Measurements from ENCODE around the gene ELFN1. TPM values are rescaled to one million over a fixed set of nuclear protein-coding genes. Genes with fewer than 3 reads are reported as not detected.

Gene ELFN1
- total RNA-seq, 1 experiment from 2014 or later = 0.48 TPM

DNA sequence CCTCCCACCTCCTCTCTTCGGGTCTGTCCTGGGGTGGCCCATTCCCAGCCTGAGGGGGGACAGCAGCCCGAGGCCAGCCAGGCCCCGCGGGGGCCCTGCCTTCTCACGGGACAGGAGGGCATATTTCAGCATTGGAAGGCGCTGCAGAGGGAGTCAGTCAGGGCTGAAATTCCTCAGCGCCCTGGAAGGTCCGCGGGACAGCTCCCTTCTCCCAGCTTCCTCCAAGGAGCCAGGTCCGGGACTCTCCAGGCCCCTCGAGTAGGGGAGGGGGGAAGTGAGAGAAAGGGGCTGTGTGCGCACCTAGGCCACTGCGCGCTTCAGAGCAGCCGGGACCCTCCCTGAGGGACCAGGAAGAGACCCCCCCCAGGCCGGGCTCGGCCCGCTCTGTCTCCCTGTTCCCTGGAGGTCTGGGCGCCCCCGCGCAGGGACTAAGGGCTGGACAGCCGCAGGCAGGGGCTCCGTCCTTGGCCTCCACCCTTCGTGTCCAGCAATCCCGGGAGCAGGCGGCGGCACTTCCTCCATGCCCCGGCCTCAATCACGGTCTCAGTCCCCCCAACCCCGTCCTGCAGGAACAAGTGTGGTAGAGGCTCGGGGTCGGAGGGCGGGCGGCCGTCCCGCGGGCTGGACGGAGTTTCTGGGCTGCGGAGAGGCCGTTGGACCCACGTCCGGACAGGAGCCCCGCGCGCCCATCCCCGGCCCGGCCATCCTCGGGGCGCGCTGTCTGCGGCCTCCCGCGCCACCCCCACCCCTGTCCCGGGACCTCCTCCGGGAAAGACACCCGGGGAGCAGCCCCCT lies 6.0 kb upstream of the ELFN1 start:
- no peak for DNase-seq (ENCODE audit: low read depth)

DNA sequence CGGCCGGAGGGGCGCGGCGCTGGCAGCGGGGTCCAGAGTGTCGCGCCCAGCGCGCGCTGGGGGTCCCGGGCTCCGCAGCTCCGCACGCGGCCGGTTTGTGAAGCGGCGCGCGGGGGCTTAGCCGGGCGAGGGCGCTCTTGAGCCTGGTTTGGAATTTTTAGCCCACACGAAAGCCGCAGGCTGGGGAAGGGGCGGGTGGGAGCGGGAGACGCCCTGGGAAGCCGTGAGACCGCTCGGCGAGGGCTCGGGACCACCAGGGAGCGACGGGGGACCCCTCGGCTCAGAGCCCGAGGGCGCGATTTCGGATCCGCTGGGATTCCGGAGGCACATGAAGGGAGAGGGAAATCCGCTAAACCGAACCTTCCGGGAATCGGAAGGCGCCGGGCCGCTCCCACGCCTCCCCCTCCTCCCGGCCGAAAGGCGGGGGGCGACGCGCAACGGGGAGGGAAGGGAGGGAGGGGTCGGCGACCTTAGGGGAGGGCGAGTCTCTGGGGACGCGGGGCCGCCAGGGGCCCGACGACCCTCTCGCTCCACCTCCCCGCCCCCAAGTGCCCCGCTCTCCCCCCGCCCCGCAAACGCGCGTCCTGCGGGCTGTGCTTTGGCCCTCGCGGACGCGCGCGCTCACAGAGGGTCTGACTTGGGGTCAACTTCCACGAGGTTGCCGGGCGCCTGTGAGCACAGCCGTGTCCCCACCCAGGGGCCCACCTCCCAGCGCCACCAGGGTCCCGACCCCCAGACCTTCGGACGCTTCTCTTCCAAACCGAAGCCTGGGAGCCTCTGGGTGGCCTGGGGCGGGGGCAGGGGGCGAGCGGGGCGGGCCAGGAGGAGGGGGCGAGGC lies 5.1 kb upstream of the ELFN1 start:
- peak; percentile 37 for DNase-seq (ENCODE audit: low read depth)

DNA sequence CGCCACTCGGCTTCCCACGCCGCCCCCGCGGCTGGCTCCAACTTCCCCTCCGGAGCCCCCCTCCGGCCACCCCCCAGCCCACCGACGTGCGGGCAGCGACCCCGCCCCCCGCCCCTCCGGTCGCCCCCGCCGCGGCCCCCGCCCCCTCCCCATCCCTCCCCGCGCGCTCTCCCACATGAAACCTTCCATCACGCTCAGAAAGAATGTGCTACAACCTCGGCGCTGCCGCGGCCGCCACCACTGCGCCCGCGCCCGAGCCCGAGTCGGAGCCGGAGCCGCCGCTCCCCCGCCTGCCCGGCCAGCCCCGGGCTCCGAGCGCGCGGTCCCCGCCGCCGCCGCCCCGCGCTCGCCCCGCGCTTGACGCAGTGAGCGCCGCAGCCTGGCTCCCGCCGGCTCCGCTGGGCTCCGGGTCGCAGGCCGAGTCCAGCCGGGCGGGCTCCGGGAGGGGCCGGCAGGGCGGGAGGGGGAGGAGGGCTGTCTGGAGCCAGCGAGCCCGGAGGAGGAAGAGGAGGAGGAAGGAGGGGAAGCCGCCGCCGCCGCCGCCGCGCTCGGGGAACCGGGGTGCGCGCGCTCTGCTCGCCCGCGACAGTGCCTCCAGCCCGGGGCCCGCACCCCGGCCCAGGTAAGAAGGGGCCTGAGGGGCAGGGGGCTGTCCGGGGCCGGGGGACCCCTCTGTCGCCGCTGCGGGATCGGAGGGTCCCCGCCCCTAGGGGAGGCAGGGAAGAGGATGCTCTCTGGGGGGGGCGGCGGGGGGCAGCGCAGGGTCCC lies 4.3 kb upstream of the ELFN1 start:
- peak; percentile 23 for DNase-seq (ENCODE audit: low read depth)

DNA sequence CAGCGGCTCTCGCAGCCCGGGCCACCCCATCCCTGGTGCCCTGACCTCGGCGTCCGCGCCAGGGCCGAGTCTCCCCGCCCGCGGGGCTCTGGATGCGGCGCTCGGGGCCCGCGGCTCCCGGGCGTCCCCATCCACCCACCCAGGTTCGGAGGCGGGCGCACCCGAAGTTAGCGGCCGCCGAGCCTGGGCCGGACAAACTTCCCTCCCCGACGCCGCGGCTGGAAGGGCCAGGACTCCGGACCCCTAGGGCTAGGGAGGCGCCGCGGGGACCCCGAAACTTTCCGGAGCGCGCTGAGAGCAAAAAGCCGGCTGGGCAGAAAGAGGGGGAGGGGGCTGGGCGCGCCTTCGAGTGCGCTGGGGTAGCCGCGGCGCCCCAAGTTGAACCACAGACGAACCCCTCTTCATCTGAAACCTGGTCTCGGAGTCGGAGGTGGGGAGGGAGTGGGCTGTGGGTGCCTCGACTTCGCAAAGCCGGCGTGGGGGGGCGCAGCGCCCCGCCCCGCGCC lies 3.7 kb upstream of the ELFN1 start:
- peak; percentile 26 for DNase-seq (ENCODE audit: low read depth)

DNA sequence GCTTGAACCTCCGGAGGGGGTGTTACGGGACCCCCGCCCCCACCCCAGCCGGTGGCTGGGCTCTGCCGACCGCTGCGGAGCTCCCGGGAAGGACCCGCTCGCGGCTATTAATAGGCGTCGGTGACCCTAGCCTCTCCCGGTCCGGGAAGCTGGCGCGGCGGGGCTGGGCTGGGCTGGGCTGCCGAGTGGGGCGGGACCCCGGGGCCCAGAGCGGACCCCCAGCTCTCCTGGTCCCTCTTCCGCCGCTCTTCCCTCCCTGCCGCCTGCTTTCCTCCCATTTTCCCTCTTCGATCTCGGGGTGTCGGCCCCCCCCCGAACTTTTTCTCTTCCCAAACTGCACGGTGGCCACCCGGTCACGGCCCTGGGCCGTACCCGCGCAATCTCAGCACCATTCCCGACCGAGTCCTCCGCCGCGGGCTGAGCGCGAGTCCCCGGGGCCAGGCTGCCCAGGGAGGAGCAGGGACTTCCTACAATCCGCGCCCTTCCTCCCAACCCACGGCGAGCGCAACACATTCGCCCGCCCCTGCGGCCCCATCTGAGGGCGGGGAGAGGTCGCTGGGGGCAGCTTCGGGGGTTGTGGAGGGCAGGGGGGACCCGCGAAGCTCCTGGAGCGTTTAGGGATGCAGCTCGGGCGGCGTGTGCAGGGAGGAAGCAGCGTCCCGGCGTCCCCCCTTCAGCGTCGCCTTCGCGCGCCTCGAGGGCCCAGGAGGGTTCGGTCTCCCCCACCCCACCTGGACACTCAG lies 3.1 kb upstream of the ELFN1 start:
- DNase-seq (ENCODE audit: low read depth) = no peak

DNA sequence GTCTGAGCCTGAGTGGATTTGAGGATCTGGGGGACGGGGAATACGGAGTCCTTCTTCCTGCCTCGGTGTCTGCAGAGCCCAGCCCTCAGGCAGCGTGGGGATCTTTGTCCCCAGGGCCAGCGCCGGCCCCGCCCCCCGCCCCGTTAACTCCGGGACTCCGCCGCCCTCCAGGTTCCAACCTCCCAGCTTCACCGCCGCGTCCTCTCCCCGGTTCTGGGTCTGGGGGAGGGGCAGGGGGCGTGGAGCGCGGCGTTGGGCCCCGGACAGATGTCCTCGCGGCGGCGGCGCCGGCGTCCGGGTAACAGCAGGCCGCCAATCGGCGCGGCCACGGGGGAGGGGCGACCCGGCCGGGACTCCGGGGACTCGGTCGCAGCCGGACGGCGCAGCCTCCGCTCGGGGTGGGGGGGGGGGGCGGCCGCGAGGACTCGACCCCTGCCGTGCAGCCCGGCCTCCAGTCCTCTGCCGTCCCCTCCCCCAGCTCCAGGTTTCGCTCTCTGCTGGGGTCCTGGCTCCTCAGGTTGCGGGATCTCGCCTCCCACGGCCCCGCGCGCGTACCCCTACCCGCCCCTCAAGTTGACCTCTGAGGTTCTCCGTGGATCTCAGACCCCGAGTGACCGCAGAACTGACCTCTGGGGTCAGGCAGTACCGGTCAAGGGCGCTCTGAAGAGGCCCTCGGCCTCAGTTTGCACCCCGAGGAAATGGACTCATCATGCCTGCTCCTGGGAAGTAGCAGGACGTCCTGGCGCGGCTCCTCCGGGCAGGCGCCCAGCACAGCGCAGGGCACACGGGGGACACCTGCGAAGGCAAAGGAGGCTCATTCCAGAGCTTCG lies 2.3 kb upstream of the ELFN1 start:
- DNase-seq (ENCODE audit: low read depth) = no peak

DNA sequence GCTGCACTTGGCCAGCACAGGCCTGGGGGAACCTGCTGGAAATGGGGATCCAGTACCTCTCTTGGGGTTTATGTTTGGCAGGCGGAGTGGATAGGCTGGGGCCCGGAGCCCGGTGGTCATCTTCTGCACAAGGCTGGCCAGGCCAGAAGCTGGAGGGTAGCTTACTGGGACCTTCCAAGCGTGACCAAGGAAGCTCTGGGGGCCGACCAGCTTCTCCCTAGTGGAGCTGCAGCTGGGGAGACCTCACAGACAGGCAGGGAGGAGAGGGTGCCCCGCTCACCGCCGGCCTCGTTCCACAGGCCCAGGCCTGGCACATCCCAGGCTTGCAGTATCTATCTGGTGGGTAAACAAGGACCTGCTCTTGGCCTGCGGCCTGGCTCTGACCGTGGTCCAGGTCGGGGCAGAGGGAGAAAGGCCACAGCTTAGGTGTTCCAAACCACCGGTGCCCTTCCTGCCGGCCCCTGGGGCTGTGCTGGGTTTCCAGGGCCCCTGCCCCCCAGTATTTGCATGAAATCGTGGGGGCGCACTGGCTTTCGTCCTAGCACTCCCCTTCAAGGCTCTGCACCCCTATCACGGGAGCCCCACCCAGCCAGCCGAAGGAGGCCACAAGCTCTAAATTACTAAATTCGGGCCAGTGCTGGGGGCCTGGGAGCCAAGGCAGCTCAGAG lies 1.5 kb upstream of the ELFN1 start:
- no peak for DNase-seq (ENCODE audit: low read depth)

DNA sequence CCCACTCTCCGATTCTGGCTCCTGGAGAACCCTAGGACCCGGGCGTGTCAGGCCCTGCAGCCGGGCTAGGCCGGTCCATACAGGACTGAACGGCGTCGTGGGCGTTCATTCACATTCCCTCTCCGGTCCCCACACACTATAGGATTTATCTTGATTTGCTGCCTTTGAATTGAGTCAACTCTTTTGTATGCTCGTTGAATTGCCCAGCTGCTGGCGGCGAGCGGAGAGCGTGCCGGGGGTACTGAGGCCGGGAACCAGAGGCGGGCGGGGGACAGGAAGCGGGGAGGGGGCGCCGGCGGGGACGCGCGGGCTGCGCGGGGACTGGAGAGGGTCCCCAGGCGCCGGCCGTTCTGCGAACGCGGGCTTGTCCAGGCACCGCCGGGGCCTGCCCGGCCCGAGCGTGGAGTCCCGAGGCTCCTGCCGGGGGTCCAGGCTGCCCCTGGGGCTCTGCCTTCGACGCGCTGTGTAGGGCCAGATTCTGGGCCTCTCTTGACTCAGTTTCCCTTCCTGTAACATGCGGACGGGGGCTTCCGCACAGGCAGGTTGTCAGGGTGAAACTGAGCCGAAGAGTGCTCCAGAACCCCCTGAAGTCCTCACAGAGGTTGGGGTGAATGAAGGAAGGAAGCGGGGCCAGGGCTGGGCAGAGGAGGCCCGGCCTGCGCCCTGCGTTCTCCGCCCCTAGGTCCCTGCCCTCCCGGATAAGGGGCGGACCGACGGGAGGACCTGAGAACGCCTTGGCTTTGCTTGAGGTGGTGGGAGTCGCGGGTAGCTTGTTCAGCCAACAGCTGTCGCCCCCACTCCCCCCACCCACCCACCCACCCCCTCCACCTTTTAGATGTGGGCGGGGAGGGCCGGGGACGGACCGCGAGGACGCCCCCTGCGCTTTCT lies 769 bp upstream of the ELFN1 start:
- DNase-seq (ENCODE audit: low read depth) = no peak

DNA sequence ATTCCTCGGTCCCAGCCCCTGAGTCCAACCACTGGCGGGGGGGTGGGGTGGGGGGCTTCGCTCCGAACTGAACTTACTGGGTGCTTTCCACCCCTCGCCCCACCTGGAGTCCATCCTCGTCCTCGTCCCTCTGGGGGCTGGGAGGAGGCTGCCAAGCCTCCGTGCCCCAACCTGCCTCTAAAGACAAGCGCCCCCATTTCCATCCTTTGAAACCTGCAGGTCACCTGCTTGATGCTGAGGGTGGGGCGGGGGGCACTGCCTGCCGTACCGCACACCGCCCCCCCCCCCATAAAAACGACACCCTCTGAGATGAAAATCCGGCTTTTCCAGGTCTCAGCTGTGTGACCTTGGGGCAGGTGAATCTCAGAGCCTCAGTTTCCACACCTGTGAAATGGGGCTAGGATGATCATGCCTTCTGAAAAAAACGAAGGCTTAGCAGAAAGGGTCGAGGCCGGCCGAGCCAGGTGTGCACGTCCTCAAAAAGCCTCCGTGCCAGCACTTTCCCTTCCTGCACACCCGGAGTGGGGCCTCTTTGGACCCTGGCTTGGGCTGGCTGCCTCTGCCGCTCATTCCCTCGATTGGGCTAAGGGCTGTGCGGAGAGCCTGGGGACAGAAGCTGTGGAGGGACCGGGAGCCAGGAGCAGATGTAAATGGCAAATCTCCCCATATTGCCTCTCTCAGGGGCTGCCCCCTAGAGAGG lies 967 bp downstream of the ELFN1 start:
- no peak for DNase-seq (ENCODE audit: low read depth)

DNA sequence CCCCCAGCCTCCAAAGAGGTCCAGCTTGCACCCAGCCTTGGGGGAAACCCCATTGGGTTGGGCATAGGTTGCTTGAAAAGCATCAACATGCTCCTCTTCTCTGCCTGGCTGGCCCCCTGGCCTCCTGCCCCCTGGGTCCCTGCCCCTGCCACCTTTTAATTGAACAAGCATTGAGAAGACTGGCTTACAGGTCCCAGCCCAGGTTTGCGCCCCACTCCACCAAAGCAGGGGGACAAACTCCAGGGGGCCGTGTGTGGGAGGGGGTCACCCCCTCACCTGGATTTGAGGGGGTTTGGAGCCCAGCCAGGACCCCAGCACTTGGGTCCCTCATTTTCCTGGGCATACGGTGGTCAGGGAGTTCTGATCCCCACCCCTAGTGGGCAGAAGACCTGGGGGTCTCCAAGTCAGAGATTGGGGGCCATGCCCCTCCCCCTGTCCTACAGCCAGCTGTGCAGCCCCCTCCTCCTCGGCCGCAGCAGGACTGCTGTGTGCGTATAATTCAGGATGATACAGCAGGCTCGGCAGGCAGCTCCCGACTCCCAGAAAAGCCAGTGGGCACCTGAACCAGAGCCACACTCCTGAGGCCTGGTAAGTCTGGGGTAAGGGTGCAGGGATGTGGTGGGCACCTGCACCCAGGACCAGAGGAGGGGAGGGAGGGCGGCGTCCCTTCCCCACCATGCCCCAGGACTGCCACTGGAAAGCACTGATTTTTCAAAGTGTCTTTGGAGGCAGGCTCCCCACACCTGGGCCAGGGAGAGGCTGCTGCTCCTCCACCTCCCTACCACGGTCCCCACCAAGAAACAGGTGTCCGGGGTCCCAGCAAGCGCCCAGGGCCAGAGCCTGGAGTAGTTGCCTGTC lies 1.7 kb downstream of the ELFN1 start:
- DNase-seq (ENCODE audit: low read depth) = no peak

DNA sequence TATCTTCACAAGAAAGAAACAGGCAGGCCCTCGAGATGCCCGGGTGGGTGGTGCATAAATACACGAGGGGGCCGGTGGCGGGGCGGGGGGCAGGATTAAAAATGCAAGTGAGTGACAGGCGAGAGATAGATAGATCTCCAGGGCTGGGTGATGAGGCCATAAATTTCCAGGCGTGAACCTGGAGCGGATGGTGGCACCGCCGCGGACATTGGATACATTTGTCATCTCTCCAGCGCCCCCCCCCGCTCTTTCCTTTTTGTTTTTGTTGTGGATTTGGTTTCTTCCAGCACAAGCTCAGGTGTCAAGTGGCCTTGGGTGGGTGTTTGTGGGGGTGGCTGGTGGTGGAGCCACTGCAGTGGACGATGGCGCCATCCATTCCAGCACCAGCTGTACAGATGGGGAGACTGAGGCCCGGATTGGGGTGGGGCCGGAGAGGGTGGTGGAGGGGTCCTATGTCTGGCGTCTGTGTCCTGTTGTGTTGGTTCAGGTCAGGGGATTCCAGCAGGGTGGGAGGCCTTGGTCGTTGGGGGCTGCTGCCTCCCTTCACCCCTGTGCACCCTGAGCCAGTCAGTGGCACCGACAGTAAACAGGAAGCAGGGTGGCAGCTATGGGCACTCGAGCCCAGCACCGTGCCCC lies 2.9 kb downstream of the ELFN1 start:
- DNase-seq (ENCODE audit: low read depth) = no peak

DNA sequence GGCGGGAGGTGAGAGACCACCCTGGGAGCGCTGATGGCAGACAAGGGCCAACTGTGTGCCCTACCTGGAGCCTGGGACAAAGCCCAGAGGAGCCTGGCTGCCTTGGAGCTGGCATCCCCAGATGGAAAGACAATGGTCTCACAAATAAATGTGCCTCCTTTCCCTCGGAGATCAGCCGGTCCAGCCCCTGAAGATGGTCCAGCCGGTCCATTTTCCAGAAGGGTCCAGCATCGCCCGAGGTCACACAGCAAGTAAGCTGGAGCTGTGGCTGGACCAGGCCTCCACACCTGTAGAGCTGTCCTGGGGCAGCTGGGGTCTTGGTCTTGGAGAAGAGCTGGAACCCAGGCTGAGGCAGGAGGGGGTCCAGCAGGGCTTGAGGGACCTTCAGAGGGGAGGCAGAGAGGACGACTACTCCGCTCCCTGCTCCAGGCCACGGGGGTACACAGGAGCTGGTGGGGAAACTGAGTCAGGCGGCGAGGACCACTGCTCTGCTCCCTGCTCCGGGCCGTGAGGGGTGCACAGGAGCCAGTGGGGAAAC lies 3.6 kb downstream of the ELFN1 start:
- DNase-seq (ENCODE audit: low read depth) = no peak

DNA sequence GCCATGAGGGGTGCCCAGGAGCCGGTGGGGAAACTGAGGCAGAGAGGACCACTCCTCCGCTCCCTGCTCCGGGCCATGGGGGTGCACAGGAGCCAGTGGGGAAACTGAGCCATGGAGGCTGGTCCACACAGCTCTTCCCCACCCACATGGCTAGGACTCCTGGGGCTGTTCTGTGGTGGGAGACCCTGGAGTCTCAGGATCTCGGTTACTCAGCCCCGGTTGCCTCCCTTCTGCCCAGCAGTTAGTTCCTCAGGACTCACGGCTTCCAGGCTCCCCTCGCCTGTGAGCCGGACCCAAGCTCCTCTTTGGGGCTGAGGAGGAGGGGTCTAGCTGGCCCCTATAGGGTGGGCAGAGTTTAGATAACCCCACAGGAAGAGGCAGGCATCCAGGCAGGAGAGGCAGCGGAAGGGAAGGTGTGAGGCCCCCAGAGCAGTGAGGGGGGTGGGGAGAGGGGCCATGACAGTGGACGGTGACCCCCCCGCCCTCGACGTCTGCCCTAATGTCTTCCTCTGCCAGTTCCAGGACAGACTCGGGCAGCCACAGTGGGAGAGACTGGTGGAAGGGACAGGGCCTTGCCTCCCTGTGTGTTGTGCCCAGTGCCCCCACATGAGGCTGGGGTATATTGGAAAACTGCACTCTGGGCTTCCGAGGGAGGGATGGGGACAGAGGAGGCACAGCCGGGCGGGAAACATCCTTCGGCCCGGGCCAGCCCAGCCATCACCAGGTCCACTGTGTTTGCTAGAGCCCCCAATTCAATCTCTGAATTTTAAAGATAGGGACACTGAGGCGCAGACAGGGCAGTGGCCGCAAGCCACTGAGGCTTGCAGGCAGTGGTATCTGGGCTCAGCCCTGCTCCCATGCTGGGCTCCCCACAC lies 4.3 kb downstream of the ELFN1 start:
- DNase-seq (ENCODE audit: low read depth) = no peak

DNA sequence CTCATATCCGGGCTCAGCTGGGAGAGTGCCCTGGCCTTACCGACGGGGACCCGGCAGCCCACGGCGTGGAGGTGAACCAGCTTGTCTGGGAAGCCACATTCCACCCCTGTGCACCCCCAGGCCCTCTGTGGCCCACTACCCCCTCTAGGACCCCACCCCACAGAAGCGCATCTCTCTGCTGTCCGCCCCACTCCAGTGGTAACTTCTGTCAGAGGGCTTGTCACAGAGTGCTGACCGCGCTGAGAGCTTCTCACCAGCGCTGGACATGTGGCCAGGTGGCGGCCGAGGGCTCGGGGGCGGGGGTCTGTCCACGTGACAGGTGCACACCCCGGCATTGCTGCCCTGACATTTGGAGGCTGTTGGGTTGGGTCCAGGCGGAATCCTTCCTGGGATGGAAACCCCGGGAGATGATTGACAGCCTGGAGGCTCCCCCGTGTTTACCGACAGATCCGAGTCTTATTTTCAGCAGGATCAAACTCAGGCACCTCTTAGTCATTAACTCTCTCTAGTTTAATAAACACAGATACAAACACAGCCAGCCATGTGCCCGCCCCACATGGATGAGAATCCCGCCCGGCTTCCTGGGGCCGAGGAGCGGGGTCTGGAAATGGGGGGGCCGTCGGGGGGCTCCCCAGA lies 5.1 kb downstream of the ELFN1 start:
- no peak for DNase-seq (ENCODE audit: low read depth)
